ENCODE results near the gene MED23.
A peak's percentile ranks its signal among the peaks of the same experiment; 100 is the strongest.

The MED23 gene

GRCh38 chr6:131640576-131640975 lies 12.5 kb upstream of the MED23 start:
- no peak for DNase-seq

- no peak for DNase-seq
Measured at GRCh38 chr6:131640100-131640499, 12.1 kb upstream of the MED23 start.

GRCh38 chr6:131638013-131638412 lies 10.0 kb upstream of the MED23 start:
- DNase-seq = no peak

GRCh38 chr6:131636880-131637792 lies 9.1 kb upstream of the MED23 start, which contains the start of gene ENPP3:
TSS of gene ENPP3 (plus strand) at chr6:131637302. CDS start at chr6:131637385, 83 bp downstream.
- DNase-seq = peak; percentile 26

- no peak for DNase-seq
Measured at GRCh38 chr6:131635384-131636340, 7.6 kb upstream of the MED23 start.

- DNase-seq = no peak
Measured at GRCh38 chr6:131631625-131632289, 3.7 kb upstream of the MED23 start.

- DNase-seq = no peak
Measured at GRCh38 chr6:131629651-131630050, 1.6 kb upstream of the MED23 start.

GRCh38 chr6:131628726-131629125 lies 684 bp upstream of the MED23 start:
- DNase-seq = no peak

- DNase-seq = no peak
Measured at GRCh38 chr6:131615275-131615674, 12.8 kb downstream of the MED23 start.

GRCh38 chr6:131613296-131613925 lies 14.6 kb downstream of the MED23 start:
- no peak for DNase-seq

GRCh38 chr6:131602781-131603312 lies 25.2 kb downstream of the MED23 start:
- peak; percentile 92 for DNase-seq

GRCh38 chr6:131600716-131601115 lies 27.3 kb downstream of the MED23 start:
- DNase-seq = no peak

GRCh38 chr6:131597446-131597845 lies 30.6 kb downstream of the MED23 start:
- DNase-seq = peak; percentile 8

GRCh38 chr6:131594074-131594473 lies 34.0 kb downstream of the MED23 start:
- DNase-seq = no peak

GRCh38 chr6:131592935-131593334 lies 35.1 kb downstream of the MED23 start:
- DNase-seq = no peak

- no peak for DNase-seq
Measured at GRCh38 chr6:131588643-131589042, 39.4 kb downstream of the MED23 start.

GRCh38 chr6:131587909-131588308 lies 40.1 kb downstream of the MED23 start:
- DNase-seq = no peak

GRCh38 chr6:131586543-131586942 lies 41.5 kb downstream of the MED23 start:
- no peak for DNase-seq

- no peak for DNase-seq
Measured at GRCh38 chr6:131581523-131581922, 46.5 kb downstream of the MED23 start.

- DNase-seq = no peak
Measured at GRCh38 chr6:131575834-131576478, 52.1 kb downstream of the MED23 start.

GRCh38 chr6:131574686-131575085 lies 53.4 kb downstream of the MED23 start:
- no peak for DNase-seq

- no peak for DNase-seq
Measured at GRCh38 chr6:131574133-131574532, 53.9 kb downstream of the MED23 start.

Measured in HCEC 1CT (cell line).